Measurements from ENCODE around the gene VAMP5. TPM values are rescaled to one million over a fixed set of nuclear protein-coding genes. Genes with fewer than 3 reads are reported as not detected.
"Not testable (repeated sequence)": the region's sequence is repeated elsewhere in the genome, so short reads cannot be mapped to it uniquely, and the experiment has no call there.

VAMP5 gene
- total and polyA plus RNA-seq, 2 donors (not counting 1 experiment from before 2014, with no cell fraction given) = 16.9 to 28.6 TPM

- H3K27ac ChIP-seq (ENCODE audit: low read length in 2 of 2) = no peak overlapping the region
- no peaks in the 10 kb centered on the region for H3K9me3 ChIP-seq (ENCODE audit: control extremely low read depth in 1 of 3, control insufficient read depth in 2 of 3, insufficient read depth in 1 of 3, low read length in 2 of 3)
- no peak overlapping the region for H2AFZ ChIP-seq (ENCODE audit: insufficient read depth, low read depth, low read length, poor library complexity, severe bottlenecking)
- H4K20me1 ChIP-seq (ENCODE audit: control insufficient read depth, insufficient read depth, low read length, poor library complexity, severe bottlenecking) = peaks cover 22% of the 10 kb centered on the region
- DNase-seq = no peak
- H3K4me2 ChIP-seq (replicated peaks; ENCODE audit: low read depth, low read length, poor library complexity, severe bottlenecking) = no peak overlapping the region
- H3K4me1 Mint-ChIP-seq = peaks cover 35% of the 10 kb centered on the region
- CTCF ChIA-PET = no interaction called here
- H3K79me2 ChIP-seq (ENCODE audit: control insufficient read depth, insufficient read depth, low read length) = peaks cover 41% of the 10 kb centered on the region
- H3K9me3 Mint-ChIP-seq (ENCODE audit: insufficient read depth) = no peaks in the 10 kb centered on the region
- no peaks in the 10 kb centered on the region for H3K27me3 Mint-ChIP-seq
- H3K4me3 Mint-ChIP-seq = peak overlapping the region; percentile 32
- no peak for ATAC-seq (ENCODE audit: low read depth)
- H3K4me1 ChIP-seq (ENCODE audit: control insufficient read depth in 2 of 2, insufficient read depth in 2 of 2, low read length in 2 of 2) = peaks cover 23 to 40% of the 10 kb centered on the region in 2 donors
- no peak overlapping the region for H3K4me3 ChIP-seq (ENCODE audit: control extremely low read depth in 1 of 5, extremely low read depth in 1 of 5, insufficient read depth in 1 of 5, low read depth in 2 of 5, low read length in 4 of 5)
- H3K27ac Mint-ChIP-seq = peak overlapping the region; percentile 63
- 95% methylated on average over 8 of the region's 10 CpGs for WGBS (ENCODE audit: insufficient coverage)
- intact Hi-C loops (cut with micrococcal nuclease) = loop anchor here (2.0 to 10.0 kb wide), 2 partner anchors 19 to 491 kb away; partner anchors contain the start of genes POLR1A, PTCD3 and RNF181
- POLR2A ChIA-PET = interaction anchor here (1.6 kb wide), 1 partner anchor 18 kb away, joined by 4 read pairs; the partner anchor contains the start of gene RNF181
- TF ChIP-seq EZH2 (IDR thresholded peaks at IDR 0.05; ENCODE audit: borderline replicate concordance, insufficient read depth, low read depth, low read length, poor library complexity, severe bottlenecking) (no peak), CTCF (IDR thresholded peaks at IDR 0.05) (no peak)
- H3K27me3 ChIP-seq (replicated peaks in 1 of 4; ENCODE audit: control extremely low read depth in 1 of 4, control insufficient read depth in 3 of 4, insufficient read depth in 4 of 4, low read length in 3 of 4) = no peaks in the 10 kb centered on the region
- H3K36me3 ChIP-seq (replicated peaks in 1 of 2; ENCODE audit: control extremely low read depth in 1 of 2, control insufficient read depth in 1 of 2, extremely low read depth in 1 of 2, insufficient read depth in 2 of 2, low read length in 1 of 2) = peaks cover 2 to 12% of the 10 kb centered on the region in 2 experiments
- H3K9ac ChIP-seq (ENCODE audit: low read length) = no peak overlapping the region
Measured at GRCh38 chr2:85613717-85614515, 29.7 kb downstream of the VAMP5 start.

- 100% methylated on average over 3 of the region's 7 CpGs for WGBS (ENCODE audit: insufficient coverage)
- not testable (repeated sequence) for H3K4me3 ChIP-seq (ENCODE audit: control extremely low read depth in 1 of 5, extremely low read depth in 1 of 5, insufficient read depth in 1 of 5, low read depth in 2 of 5, low read length in 4 of 5); H3K4me2 ChIP-seq (replicated peaks; ENCODE audit: low read depth, low read length, poor library complexity, severe bottlenecking); H3K27ac ChIP-seq (ENCODE audit: low read length in 2 of 2); H3K9me3 Mint-ChIP-seq (ENCODE audit: insufficient read depth); H3K27me3 ChIP-seq (replicated peaks in 1 of 4; ENCODE audit: control extremely low read depth in 1 of 4, control insufficient read depth in 3 of 4, insufficient read depth in 4 of 4, low read length in 3 of 4); H2AFZ ChIP-seq (ENCODE audit: insufficient read depth, low read depth, low read length, poor library complexity, severe bottlenecking); H3K9me3 ChIP-seq (ENCODE audit: control extremely low read depth in 1 of 3, control insufficient read depth in 2 of 3, insufficient read depth in 1 of 3, low read length in 2 of 3); H3K27me3 Mint-ChIP-seq; ATAC-seq (ENCODE audit: low read depth); H3K9ac ChIP-seq (ENCODE audit: low read length); H3K4me3 Mint-ChIP-seq; DNase-seq
- H3K4me1 ChIP-seq (ENCODE audit: control insufficient read depth in 2 of 2, insufficient read depth in 2 of 2, low read length in 2 of 2) = peaks cover 23 to 40% of the 10 kb centered on the region in 2 donors
- intact Hi-C loops (cut with micrococcal nuclease) = loop anchor here (5.0 to 10.0 kb wide), 2 partner anchors 262 to 490 kb away; partner anchors contain the start of genes ELMOD3, POLR1A, PTCD3 and RETSAT
- POLR2A ChIA-PET = interaction anchor here (1.6 kb wide), 1 partner anchor 19 kb away, joined by 4 read pairs; the partner anchor contains the start of gene RNF181
- peak overlapping the region; percentile 56 for H3K27ac Mint-ChIP-seq
- CTCF ChIA-PET = interaction anchor here (2.0 kb wide), 1 partner anchor 22 kb away, joined by 4 read pairs; no protein-coding TSS in a partner anchor
- peaks cover 31% of the 10 kb centered on the region for H3K4me1 Mint-ChIP-seq
- peaks cover 50% of the 10 kb centered on the region for H3K79me2 ChIP-seq (ENCODE audit: control insufficient read depth, insufficient read depth, low read length)
- H3K36me3 ChIP-seq (replicated peaks in 1 of 2; ENCODE audit: control extremely low read depth in 1 of 2, control insufficient read depth in 1 of 2, extremely low read depth in 1 of 2, insufficient read depth in 2 of 2, low read length in 1 of 2) = peaks cover 2 to 15% of the 10 kb centered on the region in 2 experiments
- H4K20me1 ChIP-seq (ENCODE audit: control insufficient read depth, insufficient read depth, low read length, poor library complexity, severe bottlenecking) = peaks cover 17% of the 10 kb centered on the region
Measured at GRCh38 chr2:85614757-85615156, 30.5 kb downstream of the VAMP5 start.

All from B cell (primary cell).